SK-N-SH treated with all-trans-retinoic acid at 6 μM for 48 hours (cell line): Measurements from ENCODE around the gene TCF21.

Source experiments
- ESRRG ChIP-seq: fragments of 250-450 bp; sonication (Bioruptor Pico); IDR thresholded peaks from 2 replicates; pipeline ENCODE4 v1.6.1; 2021; ENCODE audit warnings: mild to moderate bottlenecking
- RARB ChIP-seq: fragments of 250-450 bp; sonication (Bioruptor Pico); IDR thresholded peaks from 2 replicates; pipeline ENCODE4 v1.8.0; 2021; ENCODE audit warnings: mild to moderate bottlenecking, moderate library complexity

- TF ChIP-seq ESRRG (CRISPR knock-in tag) = no peak
- no peak for TF ChIP-seq RARB (CRISPR knock-in tag)
Observed at GRCh38 chr6:133887156-133887879, 1.6 kb upstream of the TCF21 start.
